GM10266 (cell line): Measurements from ENCODE around the gene CADPS.

ENCODE experiments used
- DNase-seq: peaks from one replicate; pipeline ENCODE4 v3.0.0; 2012; ENCODE audit errors: extremely low spot score
- CTCF ChIP-seq: IDR thresholded peaks from 2 replicates; pipeline ENCODE4 v1.5.1; 2012; ENCODE audit warnings: mild to moderate bottlenecking, low read depth; ENCODE audit not compliant: control insufficient read depth, insufficient read depth; ENCODE audit errors: missing control alignments

The CADPS gene

GRCh38 chr3:62551556-62551955, 323.7 kb downstream of the CADPS start:
- TF ChIP-seq CTCF, result no peak
- DNase-seq, result no peak

DNA sequence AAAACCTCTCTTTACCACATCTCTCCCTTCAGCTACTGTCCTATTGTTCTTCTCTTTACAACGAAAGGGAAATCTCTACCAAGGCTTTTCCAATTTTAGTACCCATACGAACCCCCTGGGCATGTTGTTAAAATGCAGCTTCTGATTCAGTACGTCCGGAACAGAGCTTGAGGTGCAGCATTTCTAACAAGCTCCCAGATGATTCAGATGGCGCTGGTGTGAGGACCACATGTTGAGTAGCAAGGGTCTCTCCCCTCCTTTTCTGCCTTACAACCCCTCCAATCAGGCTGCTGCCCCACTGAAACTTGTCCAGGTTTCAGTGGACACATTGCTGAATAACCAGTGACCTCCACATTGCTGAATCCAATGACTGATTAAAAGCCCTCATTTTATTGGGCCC, 324.8 kb downstream of the CADPS start:
- no peak for DNase-seq
- no peak for TF ChIP-seq CTCF

GRCh38 chr3:62548528-62549205, 326.5 kb downstream of the CADPS start:
- no peak for DNase-seq
- TF ChIP-seq CTCF, result no peak

- DNase-seq, result no peak
- no peak for TF ChIP-seq CTCF
These were observed 328.9 kb downstream of the CADPS start for GRCh38 chr3:62546266-62546665.

DNA sequence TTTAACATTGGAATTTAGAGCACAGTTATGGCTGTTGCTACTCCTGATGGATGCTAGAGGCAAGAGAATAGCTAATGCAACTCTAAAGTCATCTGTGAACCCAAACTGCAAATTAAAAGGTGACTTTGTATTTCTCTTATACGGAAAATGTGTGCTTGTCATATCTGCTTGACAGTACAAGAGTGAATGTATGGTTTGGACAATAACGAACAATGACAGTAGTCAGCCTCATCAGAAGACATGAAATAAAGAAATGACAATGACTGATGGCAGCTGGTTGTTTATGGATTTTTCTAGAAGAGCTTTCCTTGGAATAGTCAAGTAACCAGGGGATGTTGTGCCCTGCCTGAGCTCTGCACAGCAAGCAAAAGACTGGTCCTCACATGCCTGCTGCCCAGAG, 333.0 kb downstream of the CADPS start:
- DNase-seq, result no peak
- TF ChIP-seq CTCF, result no peak

DNA sequence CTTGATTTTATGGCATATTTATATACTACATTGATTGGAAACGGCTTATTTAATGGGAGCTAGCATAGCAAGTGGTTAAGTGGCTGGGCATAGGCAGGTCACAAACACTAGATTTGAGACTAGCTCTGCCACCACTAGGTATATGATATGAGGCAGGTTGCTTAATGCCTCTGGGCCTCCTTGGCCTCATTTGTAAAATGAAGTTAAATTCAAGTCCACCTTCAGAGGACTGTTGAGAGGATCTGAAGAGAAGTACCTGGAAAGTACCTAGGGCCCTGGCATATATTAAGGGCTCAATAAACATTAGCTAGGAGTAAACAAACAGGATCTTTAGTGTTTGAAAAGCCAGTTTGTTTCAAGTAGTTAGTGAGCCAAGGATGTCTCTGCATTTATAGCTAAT, 335.5 kb downstream of the CADPS start:
- no peak for TF ChIP-seq CTCF
- DNase-seq, result no peak

GRCh38 chr3:62538691-62539356, 336.4 kb downstream of the CADPS start:
- TF ChIP-seq CTCF, result no peak
- no peak for DNase-seq
